DOHH2 (cell line): ENCODE data around the gene IQCM.

Experiments
- EZH2phosphoT487 ChIP-seq: fragments of 200-600 bp; sonication (generic); IDR thresholded peaks from 2 replicates; pipeline ENCODE4 v1.6.1; 2017; ENCODE audit warnings: borderline replicate concordance, mild to moderate bottlenecking, antibody characterized with exemption, low read length, moderate library complexity, mixed read lengths
- TF ChIP-seq, protein P1 (sequence below): fragments of 200-600 bp; sonication (generic); IDR thresholded peaks from one replicate; pipeline ENCODE4 v1.5.1; 2014; ENCODE audit warnings: antibody characterized with exemption, mild to moderate bottlenecking, low read depth, low read length; ENCODE audit not compliant: poor library complexity, severe bottlenecking

DNA sequence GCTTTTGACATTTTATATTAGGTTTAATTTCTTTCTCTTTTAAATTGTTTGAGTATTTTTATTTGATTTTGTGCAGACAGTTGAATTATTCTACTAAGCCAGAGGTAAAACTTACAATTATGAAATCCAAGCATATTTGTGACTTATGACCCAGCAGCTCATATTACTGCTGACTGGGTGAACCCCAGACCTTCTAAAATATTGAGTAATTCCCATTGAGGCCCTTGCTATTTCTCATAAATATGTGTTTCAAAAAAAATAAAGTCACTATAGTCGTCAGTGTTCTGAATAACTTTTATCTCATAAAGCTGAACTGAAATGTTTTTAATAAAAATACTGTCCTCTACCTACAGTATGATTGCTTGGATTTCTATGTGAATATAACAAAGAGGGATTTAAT lies 303.1 kb downstream of the IQCM start:
- TF ChIP-seq, protein P1, sequence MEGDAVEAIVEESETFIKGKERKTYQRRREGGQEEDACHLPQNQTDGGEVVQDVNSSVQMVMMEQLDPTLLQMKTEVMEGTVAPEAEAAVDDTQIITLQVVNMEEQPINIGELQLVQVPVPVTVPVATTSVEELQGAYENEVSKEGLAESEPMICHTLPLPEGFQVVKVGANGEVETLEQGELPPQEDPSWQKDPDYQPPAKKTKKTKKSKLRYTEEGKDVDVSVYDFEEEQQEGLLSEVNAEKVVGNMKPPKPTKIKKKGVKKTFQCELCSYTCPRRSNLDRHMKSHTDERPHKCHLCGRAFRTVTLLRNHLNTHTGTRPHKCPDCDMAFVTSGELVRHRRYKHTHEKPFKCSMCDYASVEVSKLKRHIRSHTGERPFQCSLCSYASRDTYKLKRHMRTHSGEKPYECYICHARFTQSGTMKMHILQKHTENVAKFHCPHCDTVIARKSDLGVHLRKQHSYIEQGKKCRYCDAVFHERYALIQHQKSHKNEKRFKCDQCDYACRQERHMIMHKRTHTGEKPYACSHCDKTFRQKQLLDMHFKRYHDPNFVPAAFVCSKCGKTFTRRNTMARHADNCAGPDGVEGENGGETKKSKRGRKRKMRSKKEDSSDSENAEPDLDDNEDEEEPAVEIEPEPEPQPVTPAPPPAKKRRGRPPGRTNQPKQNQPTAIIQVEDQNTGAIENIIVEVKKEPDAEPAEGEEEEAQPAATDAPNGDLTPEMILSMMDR, result no peak
- TF ChIP-seq EZH2phosphoT487, result no peak
